Stomach (tissue), 9 donors: Measurements from ENCODE around the gene NR6A1. TPM values are rescaled to one million over a fixed set of nuclear protein-coding genes. Genes with fewer than 3 reads are reported as not detected.
A peak's percentile ranks its signal among the peaks of the same experiment; 100 is the strongest.

ENCODE experiments used
- DNase-seq, 2 donors: peaks; one replicate each; pipeline versions ENCODE4 v3.0.0 to v3.0.0-alpha.2; 2013 to 2019
- H3K27ac ChIP-seq, 5 donors: fragments of 200-600 bp in 4 of 5; sonication (generic) in 4 of 5; one replicate each; pipeline ENCODE4 v1.5.1; 2013 to 2019; ENCODE audit warnings: mild to moderate bottlenecking in 1 of 5, moderate library complexity in 1 of 5
- H3K27me3 ChIP-seq, 3 donors: fragments of 200-600 bp; sonication (generic); one replicate each; pipeline ENCODE4 v1.5.1; 2017 to 2019; ENCODE audit warnings: mixed run types in 1 of 3
- H3K36me3 ChIP-seq, 4 donors: fragments of 200-600 bp; sonication (generic); 1 replicate in 3 of 4; 2 replicates in 1 of 4; pipeline ENCODE4 v1.5.1; 2016 to 2019
- H3K4me1 ChIP-seq, 4 donors: fragments of 200-600 bp; sonication (generic); one replicate each; pipeline ENCODE4 v1.5.1; 2016 to 2019
- H3K4me3 ChIP-seq, 4 donors: fragments of 200-600 bp; sonication (generic) in 3 of 4; one replicate each; pipeline ENCODE4 v1.5.1; 2016 to 2019; ENCODE audit warnings: mild to moderate bottlenecking in 1 of 4
- H3K9me3 ChIP-seq, 4 donors: fragments of 200-600 bp; sonication (generic); one replicate each; pipeline ENCODE4 v1.5.1; 2016 to 2019
- EP300 ChIP-seq: sonication (generic); formaldehyde crosslinking; IDR thresholded peaks from one replicate; pipeline ENCODE4 v1.6.1; 2017; ENCODE audit warnings: antibody characterized with exemption
- POLR2A ChIP-seq, 4 donors: fragments of 450-650 bp; IDR thresholded peaks; one replicate each; pipeline ENCODE4 v1.6.1; 2016; ENCODE audit warnings: antibody characterized with exemption in 4 of 4, control low read depth in 2 of 4, mild to moderate bottlenecking in 1 of 4, moderate library complexity in 1 of 4
- POLR2AphosphoS5 ChIP-seq, 3 donors: sonication (generic); formaldehyde crosslinking; IDR thresholded peaks; one replicate each; pipeline ENCODE4 v1.6.1; 2016; ENCODE audit warnings: antibody characterized with exemption in 3 of 3
- WGBS, 5 donors: extraction: QIAGEN DNeasy Blood & Tissue Kit in 3 of 5; methylation state at CpG; one replicate each; pipeline versions ENCODE4 v1.1.5 to v1.1.7; 2013 to 2018; 5-methylcytosine and 5-hydroxymethylcytosine counted together
- intact Hi-C: fragments of 100-400 bp; cut with DNase I; formaldehyde crosslinking; loops from one replicate; pipeline ENCODE4 v1.15.1; 2023; ENCODE audit warnings: low total_unique reads
- polyA plus RNA-seq, 3 donors: library from polyadenylated mRNA; stranded (reverse); fragments of 200-250 nt; gene quantifications; one replicate each; pipeline ENCODE4 v1.2.3, GENCODE V29; 2013
- total RNA-seq, 5 donors: library from RNA; depleted of rRNA; stranded (reverse); fragments of >200 nt; gene quantifications; one replicate each; pipeline versions ENCODE4 v1.1.0 to v1.2.3, GENCODE V29; 2014 to 2016
- TF ChIP-seq, protein P1 (sequence below), 7 experiments: fragments of 450-650 bp in 4 of 7; fragments of 200-600 bp in 3 of 7; sonication (generic) in 3 of 7; IDR thresholded peaks; one replicate each; pipeline ENCODE4 v1.5.1; 2016 to 2019; ENCODE audit warnings: antibody characterized with exemption in 7 of 7, control low read depth in 2 of 7, mild to moderate bottlenecking in 1 of 7
- donor health status: healthy with polysubstance abuse.
- donor health status: Bipolar disorder and iron deficiency.
- donor health status: healthy.

The NR6A1 gene
- total and polyA plus RNA-seq, 8 donors: 0.15 to 3.2 (median 1.5) TPM; not detected in 1

DNA sequence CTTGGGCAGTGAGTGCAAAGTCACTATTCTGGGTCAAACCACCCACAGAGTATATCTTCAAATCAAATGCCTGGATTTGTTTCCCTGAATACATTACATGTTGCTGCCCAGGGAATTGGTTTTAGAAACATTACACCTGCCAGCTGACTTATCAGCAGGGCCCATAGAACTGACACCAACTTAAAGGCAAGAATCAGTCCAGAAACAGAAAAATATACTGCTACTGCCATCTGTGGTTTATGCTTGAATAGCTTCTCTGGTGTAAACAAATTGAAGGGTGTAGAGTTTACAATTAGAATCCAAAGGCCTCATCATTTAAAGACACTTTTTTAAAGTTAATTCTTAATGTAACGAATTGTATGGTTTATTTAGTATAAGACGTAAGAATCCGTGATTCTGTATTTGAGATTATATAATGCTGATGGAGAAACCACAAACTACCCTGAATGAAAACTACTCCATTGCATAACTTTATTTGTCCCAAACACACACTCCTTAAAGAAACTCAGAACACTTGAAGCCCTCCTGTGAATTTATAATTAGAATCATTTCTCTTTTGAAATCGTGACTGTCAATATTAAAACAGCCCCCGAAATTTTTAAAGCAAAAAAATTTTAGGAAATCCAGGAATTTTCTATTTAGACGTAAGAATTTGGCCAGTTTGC is 6.2 kb downstream of the NR6A1 start:
- Histone ChIP-seq H3K9me3 (no peaks in the 10 kb centered on the region), H3K36me3 (no peaks in the 10 kb centered on the region), H3K27me3 (peaks cover 5 to 100% (median 35%) of the 10 kb centered on the region in 3 donors), H3K4me3 (no peak overlapping the region), H3K4me1 (peaks cover 5 to 10% (median 8%) of the 10 kb centered on the region in 4 donors), H3K27ac (no peak overlapping the region)
- DNase-seq: peak in 1 of 2 donors; percentile 54
- intact Hi-C loops: no loop called here
- TF ChIP-seq, protein P1, sequence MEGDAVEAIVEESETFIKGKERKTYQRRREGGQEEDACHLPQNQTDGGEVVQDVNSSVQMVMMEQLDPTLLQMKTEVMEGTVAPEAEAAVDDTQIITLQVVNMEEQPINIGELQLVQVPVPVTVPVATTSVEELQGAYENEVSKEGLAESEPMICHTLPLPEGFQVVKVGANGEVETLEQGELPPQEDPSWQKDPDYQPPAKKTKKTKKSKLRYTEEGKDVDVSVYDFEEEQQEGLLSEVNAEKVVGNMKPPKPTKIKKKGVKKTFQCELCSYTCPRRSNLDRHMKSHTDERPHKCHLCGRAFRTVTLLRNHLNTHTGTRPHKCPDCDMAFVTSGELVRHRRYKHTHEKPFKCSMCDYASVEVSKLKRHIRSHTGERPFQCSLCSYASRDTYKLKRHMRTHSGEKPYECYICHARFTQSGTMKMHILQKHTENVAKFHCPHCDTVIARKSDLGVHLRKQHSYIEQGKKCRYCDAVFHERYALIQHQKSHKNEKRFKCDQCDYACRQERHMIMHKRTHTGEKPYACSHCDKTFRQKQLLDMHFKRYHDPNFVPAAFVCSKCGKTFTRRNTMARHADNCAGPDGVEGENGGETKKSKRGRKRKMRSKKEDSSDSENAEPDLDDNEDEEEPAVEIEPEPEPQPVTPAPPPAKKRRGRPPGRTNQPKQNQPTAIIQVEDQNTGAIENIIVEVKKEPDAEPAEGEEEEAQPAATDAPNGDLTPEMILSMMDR (IDR thresholded peaks at IDR 0.05): no peak
- TF ChIP-seq POLR2AphosphoS5 (IDR thresholded peaks at IDR 0.05) (no peak), POLR2A (IDR thresholded peaks at IDR 0.05) (no peak), EP300 (no peak)
- 68 to 85% (median 79%) methylated on average over 6 of the region's 6 CpGs for WGBS, 5 donors

DNA sequence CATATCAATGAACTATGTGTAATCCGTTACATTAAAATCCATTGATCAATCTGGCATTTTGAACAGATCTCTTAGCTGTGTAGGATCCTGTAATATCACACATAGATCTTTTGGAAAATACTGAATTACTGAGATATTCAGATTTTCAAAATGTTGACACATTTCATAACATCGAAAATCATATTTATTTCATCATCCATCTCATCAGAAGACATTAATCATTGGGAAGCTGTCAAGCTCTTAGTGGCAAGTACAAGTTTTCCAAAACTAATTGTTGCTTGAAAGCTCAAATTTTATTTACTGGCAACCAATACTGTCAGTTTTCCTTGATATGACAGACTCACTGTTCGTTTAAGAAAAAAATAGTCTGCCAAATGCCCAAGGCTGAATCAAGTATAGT is 8.5 kb downstream of the NR6A1 start:
- 79 to 95% (median 87%) methylated on average over 3 of the region's 3 CpGs for WGBS, 5 donors
- Histone ChIP-seq H3K27me3 (peaks cover 3 to 100% (median 14%) of the 10 kb centered on the region in 3 donors), H3K4me3 (no peak overlapping the region), H3K27ac (no peak overlapping the region), H3K9me3 (no peaks in the 10 kb centered on the region), H3K36me3 (no peaks in the 10 kb centered on the region), H3K4me1 (no peaks in the 10 kb centered on the region)
- intact Hi-C loops: no loop called here
- TF ChIP-seq, protein P1 (IDR thresholded peaks at IDR 0.05): no peak
- no peak for TF ChIP-seq POLR2A (IDR thresholded peaks at IDR 0.05)
- TF ChIP-seq EP300: no peak
- no peak for DNase-seq

DNA sequence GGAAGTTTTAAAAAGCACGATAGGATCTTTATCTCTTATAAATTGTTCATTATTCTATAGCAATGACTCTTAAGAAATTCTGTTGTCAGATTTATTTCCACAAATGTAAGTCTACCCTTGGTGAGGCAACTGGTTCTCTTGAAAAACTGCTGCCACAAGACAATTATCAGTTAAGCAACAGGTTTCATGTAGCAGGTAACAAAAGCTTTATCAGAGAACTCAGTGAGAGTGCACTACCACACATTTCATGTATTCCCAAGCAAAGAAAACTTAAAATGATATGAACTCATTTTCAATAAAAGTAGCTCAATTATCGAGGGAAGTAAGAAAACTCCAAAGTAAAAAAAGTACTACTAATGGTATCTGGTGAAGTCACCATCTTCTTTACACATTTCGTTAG is 9.4 kb downstream of the NR6A1 start:
- no peaks in the 10 kb centered on the region for H3K36me3 ChIP-seq
- no peak overlapping the region for H3K4me3 ChIP-seq
- H3K27ac ChIP-seq: no peak overlapping the region
- H3K27me3 ChIP-seq: peaks cover 3 to 100% (median 17%) of the 10 kb centered on the region in 3 donors
- H3K4me1 ChIP-seq: no peaks in the 10 kb centered on the region
- intact Hi-C loops: no loop called here
- TF ChIP-seq, protein P1 (IDR thresholded peaks at IDR 0.05): no peak
- TF ChIP-seq POLR2AphosphoS5 (IDR thresholded peaks at IDR 0.05) (no peak), EP300 (no peak), POLR2A (IDR thresholded peaks at IDR 0.05) (no peak)
- DNase-seq: no peak
- 71 to 79% (median 74%) methylated on average over 3 of the region's 3 CpGs for WGBS, 5 donors
- no peaks in the 10 kb centered on the region for H3K9me3 ChIP-seq

DNA sequence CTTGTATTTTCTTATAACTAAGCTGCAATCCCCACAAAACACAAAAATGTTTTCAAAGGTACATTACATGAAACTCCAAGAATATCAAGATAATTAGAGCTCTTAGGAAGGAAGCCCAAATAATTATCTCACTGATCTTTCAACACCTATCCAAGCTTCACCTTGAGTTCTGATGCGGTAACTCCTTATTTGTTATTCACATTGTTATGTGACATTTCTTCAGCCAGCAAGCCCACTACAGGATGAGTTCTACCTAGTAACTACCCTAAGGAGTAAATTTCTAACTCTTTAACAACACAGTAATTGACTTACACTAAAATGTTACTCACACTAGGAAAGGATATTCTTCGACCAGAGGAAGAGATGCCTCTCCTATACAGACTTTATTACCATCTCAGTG is 9.9 kb downstream of the NR6A1 start:
- intact Hi-C loops: no loop called here
- 76 to 89% (median 81%) methylated on average over 2 of the region's 2 CpGs for WGBS, 5 donors
- DNase-seq: no peak
- Histone ChIP-seq H3K4me3 (no peak overlapping the region), H3K36me3 (no peaks in the 10 kb centered on the region), H3K9me3 (no peaks in the 10 kb centered on the region), H3K27me3 (peaks cover 3 to 100% (median 19%) of the 10 kb centered on the region in 3 donors), H3K4me1 (no peaks in the 10 kb centered on the region), H3K27ac (no peak overlapping the region)
- TF ChIP-seq EP300 (no peak), POLR2AphosphoS5 (IDR thresholded peaks at IDR 0.05) (no peak), POLR2A (IDR thresholded peaks at IDR 0.05) (no peak)
- TF ChIP-seq, protein P1 (IDR thresholded peaks at IDR 0.05): no peak
